NOMO-1 treated with dmso at 0.1 percent for 144 hours (cell line): Measurements from ENCODE around the gene PCCA.
A peak's percentile ranks its signal among the peaks of the same experiment; 100 is the strongest.

Source experiments
- DNase-seq: peaks from one replicate; lab custom pipeline; 2025; ENCODE audit not compliant: unreplicated experiment; lab: John Stamatoyannopoulos, UW

PCCA gene

DNA sequence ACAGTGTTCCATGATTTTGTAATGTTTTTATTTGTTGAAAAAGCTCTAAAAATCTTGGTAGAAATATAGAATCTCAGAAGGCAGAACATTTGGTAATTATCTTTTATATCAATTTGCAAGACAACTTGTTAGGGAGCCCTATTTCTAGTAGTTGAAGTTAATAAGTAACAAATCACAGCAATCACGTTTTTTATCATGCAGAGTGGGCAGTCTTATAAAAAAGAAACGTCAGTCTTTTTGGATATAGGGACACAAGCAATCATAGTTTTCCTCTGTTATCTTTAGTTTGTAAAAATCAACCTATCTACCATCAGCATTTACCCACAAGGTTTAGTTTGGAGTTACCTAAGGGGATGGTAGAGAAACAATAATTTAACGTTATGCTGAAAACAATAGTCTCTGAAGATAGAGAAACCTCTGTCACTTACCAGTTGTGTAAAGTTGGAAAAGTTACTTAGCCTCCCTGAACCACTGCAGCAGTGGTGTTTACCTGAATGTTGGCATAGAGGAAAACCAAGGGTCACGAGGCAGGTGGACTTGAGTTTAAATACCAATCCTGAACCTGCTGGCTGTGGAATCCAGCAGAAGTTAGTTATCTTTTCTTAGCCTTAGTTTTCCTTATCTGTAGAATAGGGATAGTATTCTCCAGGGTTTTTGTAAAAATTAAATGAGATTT lies 306.9 kb downstream of the PCCA start:
- no peak for DNase-seq

DNA sequence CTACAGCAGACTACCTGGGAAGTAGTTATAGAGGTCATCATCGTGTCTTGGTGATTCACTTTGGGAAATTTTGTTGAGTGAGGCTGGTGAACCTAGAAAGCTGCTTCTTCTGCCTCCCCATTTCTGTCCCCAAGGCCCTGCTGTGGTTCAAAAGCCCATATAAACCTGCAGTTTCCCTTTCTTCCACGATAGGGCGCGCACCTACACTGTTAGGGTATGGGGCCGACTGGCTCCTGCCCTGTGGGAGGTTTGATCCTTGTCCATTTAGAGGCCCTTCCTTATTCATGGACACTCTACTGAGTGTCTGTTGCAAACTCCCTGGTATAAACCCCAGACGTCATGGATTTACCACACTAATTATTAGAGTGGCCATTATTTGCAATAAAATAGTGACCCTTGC lies 307.9 kb downstream of the PCCA start:
- DNase-seq, result no peak

DNA sequence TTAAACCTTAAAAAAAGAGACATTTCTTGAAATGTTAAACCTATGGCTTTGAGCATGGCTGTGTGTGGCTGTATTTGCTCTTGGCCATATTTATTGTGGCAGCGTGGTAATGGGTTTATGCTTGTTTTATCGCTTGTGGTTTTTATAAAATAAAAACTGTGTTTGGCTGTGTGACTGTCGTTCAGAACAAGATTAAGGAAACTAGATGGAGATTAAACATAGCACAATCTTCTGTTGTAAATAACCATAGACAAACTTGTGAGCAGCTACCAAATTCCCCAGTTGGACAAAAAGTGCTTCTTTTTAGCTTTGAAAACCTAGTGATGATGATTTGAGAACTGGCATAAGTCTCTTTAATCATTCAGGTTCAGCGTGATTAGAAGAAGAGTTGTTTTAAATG lies 308.7 kb downstream of the PCCA start:
- no peak for DNase-seq

DNA sequence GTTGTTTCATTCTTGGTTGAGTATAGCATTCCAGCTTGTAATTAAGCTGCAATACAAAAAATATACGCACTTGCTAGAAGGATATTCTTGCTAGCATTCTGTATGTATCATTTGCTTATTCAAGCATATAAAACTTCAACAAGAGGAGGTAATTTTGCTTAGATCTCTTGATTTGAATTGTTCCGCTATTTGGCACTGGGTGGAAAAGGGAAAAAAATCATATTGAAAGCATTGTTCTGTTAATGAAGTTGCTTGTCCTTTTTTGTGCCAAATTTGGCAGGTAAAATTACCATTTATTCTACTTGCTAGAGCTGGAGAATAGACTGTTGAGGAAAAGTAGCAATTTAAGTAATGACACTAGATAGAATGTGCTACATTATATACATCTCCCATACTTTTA lies 309.5 kb downstream of the PCCA start:
- no peak for DNase-seq

DNA sequence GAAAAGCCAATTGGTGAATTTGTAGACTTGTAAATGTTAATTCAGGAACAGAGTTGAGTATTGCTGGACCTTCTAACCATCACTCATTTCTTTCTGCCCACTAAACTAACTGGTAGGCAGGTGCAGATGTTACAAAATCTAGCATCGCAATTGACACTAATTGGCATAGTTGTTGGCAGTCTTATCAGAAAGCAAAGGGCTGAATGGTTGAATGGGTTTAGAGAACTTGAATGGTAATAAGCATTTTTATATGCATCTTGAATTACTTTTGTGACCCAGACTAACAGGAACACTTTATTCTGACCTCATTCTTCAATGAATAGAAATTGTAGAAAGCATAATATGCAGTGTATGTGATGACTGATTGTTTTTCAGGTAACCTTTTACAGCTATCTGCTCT lies 310.6 kb downstream of the PCCA start:
- no peak for DNase-seq

DNA sequence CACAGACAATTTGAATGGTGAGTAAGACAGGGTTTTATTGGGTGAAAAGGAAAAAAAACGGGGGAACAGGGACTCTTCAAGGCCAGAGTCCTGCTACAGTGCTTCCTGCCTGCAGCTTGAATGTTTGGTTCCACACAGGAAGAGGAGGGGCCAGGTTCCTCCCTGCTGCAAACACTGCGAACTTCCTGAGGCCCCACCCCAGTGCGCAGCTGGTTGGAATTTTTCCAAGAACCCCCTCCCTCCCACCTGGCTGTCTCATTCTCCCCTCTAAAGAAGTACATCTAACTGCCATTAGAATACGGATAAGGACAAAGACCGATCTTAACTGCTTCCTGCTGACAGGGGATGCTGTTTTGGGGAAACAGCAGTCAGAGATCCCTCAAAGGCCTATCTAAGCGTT lies 314.8 kb downstream of the PCCA start:
- no peak for DNase-seq

DNA sequence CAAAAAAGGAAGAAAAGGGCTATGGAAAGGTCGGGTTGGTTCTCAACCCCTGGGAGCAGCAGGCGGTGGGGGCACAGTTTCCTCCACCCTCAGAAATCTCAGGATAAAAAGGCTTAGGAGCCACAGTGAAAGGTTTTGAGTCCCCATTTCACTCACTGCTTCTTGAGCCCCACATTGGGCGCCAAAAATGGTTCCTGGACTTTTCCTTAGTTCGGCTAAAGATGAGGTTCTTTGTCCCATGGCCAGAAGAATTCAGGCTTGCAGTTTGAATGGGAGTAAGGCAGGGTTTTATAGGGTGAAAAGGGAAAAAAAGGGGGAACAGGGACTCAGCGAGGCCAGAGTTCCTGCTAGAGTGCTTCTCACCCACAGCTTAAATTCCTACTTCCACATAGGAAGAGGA lies 320.2 kb downstream of the PCCA start:
- no peak for DNase-seq

DNA sequence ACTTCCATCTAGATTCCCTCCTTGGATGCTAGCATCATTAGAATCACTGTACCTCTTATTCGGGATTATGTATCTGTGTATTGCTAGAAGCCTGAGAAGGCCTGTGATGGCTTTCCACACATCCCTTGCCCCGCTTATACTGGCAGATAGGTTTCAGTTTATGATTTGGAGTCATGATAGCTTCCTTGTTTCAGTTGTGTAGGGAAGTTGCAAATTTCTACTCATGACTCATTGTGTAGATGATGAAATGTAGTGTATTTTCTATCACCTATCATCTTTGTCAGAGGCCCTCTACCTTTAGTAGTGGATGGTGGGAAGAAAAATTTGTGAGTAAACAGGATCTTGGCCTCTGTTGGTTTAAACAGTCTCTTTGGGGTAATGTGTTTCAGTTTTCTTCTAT lies 334.5 kb downstream of the PCCA start:
- peak; percentile 74 for DNase-seq

DNA sequence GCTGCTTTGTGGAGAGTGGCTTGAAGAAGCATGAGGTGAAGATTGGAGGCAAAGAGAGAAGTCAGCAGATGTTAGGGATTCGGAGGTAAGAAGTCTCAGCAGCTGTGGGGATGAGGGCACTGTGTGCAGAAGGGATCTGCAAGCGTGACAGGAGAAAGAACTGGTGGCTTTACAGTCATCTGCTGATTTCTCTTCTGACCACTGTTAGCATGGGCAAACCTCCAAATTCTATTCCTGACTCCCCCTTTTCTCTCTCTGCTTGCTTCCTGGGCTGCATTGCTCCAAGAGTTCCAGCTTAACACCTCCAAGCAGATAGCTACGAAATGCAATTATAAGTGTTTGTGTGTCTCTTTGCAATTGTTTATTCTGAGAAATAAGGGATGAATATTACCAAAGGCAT lies 340.1 kb downstream of the PCCA start:
- no peak for DNase-seq

DNA sequence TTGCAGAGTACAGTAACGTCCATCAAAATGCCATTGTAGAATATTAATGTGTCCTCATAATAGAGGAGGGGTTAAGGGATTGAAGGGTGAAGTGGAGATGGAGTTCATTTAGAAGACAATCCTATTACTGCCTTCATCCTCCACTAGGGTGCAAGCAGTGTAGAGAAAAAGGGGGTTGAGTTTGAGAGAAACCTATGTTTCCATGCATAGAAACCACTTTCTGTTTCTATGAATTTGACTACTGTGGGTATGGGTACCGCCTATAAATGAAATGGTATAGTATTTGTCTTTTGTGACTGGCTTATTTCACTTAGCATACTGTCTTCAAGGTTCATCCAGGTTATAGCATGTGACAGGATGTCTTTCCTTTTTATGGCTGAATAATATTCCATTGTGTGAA lies 343.7 kb downstream of the PCCA start:
- no peak for DNase-seq

DNA sequence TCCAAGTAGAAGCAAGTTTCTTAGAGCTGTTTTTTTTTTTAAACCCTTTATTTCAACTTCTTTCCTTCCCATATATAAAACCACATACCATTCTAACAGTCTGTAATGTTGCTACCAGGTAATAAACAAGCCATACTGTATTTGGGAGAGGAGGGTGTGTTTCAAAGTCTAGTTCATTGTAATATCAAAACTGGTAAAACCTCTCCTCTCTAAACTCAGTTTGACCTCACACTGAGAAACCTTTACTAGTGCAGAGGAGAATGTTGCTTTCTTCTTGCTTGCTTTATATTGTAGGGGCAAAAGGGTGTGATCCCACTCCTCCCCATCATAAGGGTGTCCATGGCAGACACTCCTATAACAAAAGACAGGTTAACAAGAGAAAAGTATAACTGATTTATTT lies 344.6 kb downstream of the PCCA start:
- no peak for DNase-seq

DNA sequence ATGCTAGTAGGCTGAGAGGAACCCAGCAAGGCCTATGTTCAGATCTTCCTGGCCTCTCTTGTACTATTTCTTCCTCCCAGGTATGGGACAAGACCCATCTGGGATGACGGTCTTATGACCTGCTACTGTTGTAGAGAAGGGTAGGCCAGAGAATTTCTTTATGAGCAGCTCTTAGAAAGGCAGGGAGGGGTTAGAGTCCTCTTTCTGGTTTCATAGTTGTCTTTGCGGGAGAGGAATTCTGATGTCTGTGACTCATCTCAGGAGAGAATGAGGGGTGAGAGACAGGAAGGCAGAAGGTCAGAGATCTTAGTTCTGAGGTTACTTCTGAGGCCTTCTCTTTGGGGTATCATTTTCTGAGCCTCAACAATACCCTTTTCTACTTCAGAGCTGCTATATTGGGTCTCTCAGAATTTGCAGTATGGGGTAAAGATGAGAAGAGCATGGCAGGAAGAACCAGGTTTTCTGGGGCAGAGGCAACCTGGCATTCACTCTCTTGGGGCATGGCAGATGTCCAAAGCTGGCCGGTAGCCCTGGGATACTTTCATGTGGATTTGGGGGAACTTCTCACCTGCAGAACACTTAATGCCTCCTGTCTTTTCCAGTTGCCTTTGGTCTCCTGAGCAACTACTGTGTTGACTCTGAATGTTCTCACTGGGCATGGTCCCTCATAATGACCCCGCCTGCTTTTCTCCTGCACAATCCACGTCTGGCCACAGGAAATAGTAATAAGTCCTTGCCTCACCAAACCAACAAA lies 345.3 kb downstream of the PCCA start:
- DNase-seq, result no peak

DNA sequence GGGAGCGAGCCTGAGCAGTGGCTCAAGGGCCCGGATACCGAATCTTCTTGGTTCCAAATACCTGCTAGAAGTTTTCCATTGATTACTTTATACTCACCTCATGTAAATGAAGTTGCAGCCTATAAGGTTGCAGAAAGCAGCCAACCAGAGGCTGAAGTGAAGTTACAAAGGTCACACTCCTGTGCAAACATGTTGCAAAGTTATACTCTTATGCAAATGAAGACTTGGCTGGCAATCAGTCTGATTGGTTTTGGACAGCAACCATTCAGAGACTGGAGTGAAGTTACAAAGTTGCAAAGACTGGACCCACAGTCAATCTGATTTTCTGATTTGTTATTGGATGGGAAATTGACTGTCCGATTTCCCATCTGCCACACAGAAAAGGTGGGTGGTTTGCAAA lies 347.2 kb downstream of the PCCA start:
- DNase-seq, result no peak

DNA sequence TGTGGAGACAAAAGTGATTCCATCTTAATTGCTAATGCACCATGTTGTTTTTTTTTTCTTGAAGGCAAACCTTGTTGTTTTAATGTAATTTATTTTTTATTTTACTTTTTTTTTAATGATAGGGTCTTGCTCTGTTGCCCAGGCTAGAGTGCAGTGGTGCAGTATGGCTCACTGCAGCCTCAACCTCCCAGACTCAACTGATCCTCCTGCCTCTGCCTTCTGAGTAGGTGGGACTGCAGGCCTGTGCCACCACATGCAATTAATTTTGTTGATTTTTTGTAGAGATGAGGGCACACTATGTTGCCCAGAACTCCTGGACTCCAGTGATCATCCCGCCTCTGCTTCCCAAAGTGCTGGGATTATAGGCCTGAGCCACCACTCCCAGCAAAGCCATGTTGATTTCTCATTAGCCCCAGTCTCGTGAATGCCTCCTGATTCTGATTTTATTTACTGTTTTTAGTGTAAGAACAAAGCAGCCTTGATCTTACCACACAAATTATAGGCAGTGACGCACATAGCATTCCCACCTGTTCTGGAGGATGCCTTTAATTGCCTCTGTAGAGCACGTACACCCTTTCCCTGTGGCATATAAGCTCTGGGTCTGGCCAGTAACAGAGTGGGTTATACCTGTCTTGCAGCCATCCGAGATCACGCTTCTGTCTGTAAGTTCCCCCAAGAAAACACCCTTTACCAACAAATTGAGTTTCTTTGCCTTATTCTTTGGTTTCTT lies 349.3 kb downstream of the PCCA start:
- DNase-seq, result no peak

DNA sequence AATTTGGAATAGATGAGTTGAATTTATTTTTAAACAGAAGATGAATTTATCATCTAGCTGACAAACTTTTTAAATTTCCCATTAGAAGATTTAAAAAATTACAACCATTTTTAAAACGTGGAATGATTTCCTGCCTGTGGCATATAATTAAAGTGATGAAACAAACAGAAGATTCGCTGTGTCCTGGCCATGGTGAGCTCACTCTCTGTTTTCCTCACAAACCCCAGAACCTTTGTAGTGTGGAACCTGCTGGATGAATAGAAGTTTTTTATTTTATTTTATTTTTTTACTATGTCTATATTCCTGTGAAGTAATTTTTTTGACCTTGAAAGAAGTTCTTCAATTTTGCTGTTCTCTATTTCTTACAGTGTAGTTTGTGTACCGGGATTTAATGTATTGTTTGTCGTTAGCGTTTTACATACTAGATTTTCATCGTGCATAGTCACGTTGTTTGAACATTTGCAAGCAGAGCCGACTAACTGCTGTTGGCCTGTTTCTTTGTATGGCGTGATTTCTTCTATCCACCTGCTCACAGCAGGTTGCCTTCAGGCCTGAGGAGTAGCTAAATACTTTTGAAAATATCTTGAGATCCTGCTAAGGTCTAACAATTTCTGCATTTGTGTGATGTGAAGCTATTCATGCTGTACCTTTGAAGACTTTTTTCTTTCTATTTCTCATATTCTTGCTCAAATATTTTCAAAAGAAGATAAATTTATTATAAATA lies 350.5 kb downstream of the PCCA start:
- DNase-seq, result no peak

DNA sequence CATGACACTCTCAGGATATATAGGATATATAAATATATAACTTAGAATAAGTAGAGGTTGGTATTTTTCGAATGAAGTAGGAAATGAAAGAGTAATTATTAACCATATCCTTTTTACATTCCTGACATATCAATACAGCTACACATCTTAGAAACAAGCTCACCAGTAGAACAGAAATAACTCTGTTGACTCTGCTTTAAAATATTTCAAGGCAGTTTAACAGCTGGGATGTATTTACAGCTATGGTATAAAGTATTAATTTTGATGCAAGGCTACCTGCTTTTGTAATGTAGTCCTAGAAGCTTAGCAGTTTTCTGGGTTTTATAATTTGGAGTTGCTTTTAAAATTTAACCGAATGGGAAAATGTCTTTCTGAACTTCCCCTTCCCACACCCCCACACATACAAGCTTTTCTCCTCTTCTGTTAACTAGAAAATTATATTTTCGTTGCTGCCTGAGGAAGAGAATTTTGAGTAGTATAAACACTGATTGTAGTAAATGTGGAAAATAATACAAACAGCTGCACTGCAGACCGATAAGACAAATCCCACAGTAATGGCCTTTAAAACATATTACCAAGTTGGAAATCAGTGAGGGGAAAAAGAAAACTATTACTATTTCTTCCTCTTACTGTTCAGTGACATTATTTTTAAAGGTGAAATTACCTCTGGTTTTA lies 352.0 kb downstream of the PCCA start:
- no peak for DNase-seq

DNA sequence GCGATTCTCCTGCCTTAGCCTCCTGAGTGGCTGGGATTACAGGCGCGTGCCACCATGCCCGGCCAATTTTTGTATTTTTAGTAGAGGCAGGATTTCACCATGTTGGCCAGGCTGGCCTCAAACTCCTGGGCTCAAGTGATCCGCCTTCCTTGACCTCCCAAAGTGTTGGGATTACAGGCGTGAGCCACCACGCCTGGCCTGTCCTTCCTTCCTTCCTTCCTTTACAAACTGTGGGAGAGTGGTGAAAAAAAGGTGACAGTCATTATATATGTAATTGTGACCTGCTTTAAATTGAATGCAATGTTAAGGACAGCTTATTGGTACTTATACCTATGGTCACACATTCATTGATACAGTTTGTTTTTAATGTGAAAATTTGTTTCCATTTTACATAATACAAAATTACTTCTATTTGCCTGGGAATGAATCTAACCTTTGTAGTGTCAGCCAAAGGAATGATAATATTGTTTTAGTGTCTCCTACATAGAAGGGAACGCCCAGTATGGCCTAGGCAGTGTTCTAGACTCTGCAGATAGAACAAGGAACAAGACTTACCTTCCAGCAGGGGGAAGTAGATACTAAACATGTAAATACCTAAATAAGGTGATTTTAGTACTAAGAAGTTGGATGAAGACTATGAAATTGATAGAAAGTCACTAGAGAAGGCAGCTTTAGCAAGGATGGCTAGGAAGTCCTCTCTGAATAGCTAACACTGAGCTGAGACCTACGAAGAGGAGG lies 353.4 kb downstream of the PCCA start:
- DNase-seq, result no peak

DNA sequence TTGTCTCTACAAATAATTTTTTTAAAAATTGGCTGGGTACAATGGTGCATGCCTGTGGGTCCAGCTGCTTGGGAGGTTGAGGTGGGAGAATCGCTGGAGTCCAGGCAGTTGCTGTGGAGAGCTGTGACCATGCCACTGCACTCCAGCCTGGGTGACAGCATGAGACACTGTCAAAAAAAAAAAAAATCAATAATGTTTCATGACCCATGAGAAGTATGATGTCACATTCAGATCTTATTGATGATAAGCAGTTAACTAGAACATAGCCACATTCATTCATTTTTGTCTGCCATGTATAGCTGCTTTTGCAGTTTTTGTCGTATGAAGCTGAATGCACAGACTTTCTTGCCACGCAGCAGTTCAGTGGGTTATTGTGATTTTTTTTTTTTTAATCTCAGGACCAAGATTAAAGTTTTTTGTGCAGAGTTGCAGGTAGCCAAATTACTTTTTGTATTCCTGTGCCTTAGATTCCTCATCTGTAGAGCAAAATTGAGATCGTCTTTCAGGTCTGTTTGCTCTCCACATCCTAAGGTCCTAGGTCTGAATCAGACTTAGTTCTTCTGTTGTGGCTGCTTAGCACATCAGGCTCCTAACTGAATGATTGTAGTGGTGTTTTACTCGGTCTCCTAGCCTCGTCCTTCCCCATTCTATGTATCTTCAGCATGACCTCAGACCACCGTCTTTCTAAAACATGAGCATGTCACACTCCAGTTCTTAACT lies 354.5 kb downstream of the PCCA start:
- no peak for DNase-seq

DNA sequence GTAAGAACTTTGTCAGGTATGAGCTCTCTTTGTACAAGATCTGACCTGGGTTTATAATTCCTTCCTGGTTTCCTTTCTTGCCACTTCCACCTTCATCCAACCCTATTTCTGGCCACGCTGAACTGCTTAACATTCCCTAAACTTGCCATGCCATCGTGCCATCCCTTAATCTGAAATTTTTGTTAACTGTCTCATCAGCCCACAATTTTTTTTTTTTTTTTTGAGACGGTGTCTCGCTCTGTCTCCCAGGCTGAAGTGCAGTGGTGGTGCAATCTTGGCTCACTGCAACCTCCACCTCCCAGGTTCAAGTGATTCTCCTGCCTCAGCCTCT lies 355.1 kb downstream of the PCCA start:
- no peak for DNase-seq

DNA sequence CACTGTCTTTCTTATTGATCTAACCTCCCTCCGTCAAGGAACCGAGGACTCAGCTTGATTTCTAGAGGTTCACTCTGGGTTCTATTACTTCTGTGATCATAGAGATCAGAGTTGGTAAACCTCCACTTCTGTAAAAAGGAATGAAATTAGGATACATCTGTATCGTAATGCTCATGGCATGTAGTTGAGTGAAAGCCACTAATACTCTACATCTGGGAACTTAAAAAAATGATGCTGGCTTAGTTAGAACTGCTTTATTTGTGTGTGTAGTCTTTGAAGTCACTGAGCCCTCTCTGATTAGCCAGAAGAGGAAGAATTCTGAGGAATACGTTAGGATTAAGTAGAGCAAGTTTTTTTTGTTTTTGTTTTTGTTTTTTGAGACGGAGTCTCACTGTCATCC lies 358.9 kb downstream of the PCCA start:
- no peak for DNase-seq
